Prostate gland (tissue), 2 donors: ENCODE data around the gene AOC1.

ENCODE experiments used
- CTCF ChIP-seq, 4 experiments: fragments of 200-600 bp in 2 of 4; fragments of 450-650 bp in 2 of 4; sonication (generic) in 2 of 4; IDR thresholded peaks; 1 replicate in 3 of 4; 2 replicates in 1 of 4; pipeline ENCODE4 v1.5.1; 2016 to 2019; ENCODE audit warnings: antibody characterized with exemption in 4 of 4, mild to moderate bottlenecking in 2 of 4, moderate library complexity in 2 of 4
- POLR2AphosphoS5 ChIP-seq: sonication (generic); formaldehyde crosslinking; IDR thresholded peaks from one replicate; pipeline ENCODE4 v1.6.1; 2017; ENCODE audit warnings: antibody characterized with exemption

- TF ChIP-seq CTCF (IDR thresholded peaks at IDR 0.05), result no peak
- TF ChIP-seq POLR2AphosphoS5, result no peak
These were observed 44.4 kb downstream of the AOC1 start for GRCh38 chr7:150896562-150897209.
